NCI-H2227 (cell line): Measurements from ENCODE around the gene SYNE1.

Experiments
- DNase-seq: peaks from one replicate; lab custom pipeline; 2025; ENCODE audit not compliant: unreplicated experiment; lab: John Stamatoyannopoulos, UW

The SYNE1 gene

DNA sequence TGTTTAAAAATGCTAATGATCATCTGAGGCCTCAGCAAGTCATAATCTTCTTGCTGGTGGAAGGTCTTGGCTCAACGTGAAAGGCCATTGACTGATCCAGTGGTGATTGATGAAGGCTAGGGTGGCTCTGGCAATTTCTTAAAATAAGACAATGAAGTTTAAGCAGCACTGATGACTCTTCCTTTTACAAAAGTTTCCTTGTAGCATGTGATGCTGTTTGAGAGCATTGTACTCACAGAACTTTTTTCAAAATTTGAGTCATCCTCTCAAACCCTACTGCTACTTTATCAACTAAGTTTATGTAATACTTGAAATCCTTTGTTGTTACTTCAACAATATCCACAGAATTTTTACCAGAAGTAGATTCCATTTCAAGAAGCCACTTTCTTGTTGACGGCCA is 447.4 kb downstream of the SYNE1 start:
- no peak for DNase-seq

DNA sequence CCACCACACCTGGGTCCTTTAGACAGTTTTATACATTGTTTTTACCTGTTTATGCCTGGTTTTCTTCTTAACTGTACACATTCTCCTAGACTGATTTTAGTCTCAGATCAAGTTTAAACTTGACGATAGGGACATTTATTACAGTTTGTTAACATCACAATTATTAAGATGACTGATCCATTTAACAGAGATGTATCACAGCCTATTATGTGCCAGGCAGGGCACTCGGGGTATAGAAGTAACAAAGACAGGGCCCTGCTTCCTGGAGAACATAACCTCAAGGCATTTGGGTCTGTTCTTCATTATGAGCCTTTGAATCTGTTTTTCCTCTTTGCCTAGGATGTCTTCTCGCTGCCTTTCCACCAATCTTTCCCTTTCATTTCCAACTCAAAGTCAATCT is 449.2 kb downstream of the SYNE1 start:
- no peak for DNase-seq

DNA sequence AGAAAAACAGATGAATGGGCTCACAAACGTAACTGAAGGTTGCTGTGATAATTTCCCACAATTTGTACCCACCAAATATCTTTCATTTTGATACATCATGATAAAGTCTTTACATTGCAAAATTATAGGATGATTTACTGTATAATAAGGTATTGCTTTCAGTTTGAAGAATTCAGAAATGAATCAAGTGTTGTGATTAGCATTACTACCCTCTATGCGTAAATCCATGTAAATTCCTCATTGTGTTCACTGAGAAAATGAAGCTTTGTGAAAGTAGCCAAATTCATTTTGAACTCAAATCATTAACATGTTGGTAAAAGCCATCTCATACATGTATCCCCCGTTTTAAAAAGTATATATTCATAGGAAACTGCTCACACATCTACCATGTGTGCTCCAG is 450.3 kb downstream of the SYNE1 start:
- no peak for DNase-seq

DNA sequence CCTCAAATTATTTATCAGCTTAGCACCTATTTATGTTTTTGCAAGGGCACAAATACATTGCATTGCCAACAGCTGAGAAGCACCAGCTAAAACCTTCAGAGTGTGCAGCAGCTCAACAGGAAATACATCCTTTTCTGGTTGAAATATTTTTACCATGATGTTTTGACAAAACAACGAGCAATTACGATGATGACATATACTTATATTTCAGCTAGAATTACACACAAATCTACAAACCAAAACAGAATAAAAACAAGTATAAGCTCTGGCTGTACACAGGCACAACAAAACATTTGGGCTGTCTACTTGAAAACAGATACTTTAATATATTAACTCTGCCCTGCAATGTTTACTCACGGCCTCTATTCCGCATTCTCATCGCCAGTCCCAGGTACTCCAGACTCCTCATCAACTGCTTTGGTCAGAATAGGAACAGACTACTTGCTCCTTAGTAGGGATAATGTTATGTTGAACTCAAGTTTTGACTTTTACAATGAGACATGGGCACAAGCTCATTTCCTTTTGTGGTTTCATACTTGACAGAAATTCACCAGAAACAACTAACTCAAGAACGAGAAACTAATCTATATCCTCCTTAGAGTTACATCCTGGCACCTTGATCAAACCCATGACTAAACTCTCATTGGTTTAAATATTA is 452.1 kb downstream of the SYNE1 start:
- no peak for DNase-seq

DNA sequence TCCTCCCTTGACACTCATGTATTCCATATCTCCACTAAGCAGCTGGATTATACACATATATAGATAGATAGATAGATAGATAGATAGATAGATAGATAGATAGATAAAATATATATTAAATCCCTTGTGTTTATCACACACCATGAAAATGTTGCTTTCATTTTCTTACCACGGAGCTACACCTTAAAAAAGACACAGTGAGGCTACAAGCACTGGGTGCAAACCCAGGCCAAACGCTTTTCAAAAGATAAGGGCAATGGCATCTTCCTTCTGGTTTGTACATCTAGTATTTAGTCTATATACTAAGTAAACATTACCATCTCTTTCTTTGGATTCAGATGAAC is 452.6 kb downstream of the SYNE1 start:
- DNase-seq = no peak

DNA sequence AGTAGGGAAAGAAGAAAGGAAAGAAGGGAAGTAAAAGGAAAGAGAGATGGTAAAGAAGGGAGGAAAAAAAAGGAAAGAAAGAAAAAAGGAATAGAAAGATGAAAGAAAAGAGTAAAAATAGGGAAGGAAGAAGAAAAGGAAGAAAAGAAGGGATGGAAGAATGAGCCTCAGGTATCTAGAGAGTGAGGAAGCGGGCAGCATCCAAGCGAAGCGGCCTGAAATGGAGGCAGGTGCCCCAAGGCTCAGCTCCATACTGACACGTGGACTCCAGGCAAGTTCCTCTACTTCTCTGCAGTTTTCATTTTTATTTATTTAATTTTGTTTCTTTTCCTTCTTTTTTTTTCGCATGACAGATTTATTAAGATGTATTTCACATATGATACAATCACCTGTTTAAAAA is 456.6 kb downstream of the SYNE1 start:
- DNase-seq = no peak

DNA sequence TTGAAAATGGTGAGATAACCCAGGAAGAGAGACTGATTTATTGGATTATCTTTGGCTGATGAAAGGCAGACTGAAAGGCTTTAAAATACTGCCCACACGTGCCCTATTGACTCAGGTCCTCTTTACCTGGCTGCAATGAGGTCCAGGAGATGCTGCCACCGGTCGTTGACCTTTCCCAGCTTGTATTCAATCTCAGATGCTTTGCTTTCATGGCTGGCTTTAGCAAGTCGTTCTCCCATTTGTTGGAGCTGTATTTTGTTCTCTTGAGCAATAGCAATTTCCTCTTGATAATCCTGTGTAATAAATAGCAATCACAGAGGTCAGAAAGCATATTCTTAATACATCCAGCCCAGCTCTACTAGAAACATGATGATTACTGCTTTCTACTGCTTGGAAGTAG is 460.9 kb downstream of the SYNE1 start:
- no peak for DNase-seq

DNA sequence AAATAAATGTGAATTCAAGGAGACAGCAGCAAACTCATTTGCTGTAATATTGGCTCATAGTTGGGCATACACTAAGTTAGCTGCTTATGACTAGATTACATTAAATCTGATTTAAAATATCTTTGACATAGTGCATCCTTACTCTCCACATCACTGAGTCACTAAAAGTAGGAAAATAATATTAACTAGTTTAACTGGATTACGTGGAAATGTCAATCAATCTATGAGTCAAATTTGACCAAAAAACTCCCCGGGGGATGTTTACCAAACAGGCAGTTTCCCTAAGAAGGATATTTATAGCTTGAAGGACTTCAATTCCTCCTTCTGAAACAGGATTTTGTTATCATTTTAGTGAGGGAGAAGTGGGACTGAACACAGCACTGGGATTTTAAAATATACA is 463.2 kb downstream of the SYNE1 start:
- DNase-seq = no peak

DNA sequence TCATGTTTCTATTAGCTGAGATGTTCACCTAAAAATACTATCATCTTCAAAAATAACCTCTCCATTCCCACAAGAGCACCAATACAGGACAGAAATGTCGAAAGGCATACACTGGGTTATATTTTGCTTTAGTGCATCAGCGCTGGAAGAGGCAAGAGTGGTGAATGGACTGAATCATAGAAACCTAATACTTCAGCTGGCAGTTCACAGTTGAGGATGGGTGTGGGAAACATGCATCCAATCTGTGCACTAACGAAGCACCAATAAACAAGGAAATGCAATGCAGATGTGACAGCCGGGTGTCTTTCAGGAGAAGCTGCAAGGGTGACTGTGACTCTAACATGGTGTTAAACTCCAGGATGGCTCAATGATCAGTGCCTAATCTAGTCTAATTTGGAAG is 463.8 kb downstream of the SYNE1 start:
- DNase-seq = no peak

DNA sequence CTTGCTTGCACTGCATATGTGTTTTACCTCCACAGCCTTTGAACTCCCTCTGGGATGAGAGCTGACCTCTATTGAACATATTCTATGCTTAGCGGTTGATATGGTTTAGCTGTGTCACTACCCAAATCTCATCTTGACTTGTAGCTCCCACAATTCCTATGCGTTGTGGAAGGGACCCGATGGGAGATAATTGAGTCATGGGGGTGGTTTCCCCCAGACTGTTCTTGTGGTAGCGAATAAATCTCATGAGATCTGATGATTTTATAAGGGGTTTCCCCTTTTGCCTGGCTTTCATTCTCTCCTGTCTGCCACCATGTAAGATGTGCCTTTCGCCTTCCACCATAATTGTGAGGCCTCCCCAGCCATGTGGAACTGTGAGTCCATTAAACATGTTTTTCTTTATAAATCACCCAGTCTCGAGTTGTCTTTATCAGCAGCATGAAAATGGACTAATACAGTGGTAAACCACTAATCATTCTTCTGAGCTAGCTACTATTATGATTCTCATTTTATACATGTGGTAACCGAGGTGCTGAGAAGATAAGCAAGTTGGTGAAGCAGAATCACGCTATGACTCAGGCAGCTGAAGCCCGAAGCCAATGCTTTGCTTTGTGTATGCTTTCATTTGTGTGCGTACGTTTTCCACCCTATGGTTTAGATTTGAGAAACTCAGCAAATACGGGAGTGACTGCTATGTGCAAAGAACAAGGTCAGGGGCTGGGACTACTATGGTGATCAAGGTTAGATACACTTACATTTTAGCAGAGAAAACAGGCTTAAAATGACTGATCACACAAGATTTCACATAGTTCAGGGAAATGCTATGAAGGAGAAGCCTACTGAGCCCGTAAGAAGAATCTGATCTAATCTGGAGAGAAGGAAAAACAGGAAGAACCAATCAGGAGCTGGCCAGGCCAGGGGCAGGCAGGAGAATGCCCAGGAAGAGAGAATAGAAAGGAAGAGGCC is 466.2 kb downstream of the SYNE1 start:
- DNase-seq = no peak

DNA sequence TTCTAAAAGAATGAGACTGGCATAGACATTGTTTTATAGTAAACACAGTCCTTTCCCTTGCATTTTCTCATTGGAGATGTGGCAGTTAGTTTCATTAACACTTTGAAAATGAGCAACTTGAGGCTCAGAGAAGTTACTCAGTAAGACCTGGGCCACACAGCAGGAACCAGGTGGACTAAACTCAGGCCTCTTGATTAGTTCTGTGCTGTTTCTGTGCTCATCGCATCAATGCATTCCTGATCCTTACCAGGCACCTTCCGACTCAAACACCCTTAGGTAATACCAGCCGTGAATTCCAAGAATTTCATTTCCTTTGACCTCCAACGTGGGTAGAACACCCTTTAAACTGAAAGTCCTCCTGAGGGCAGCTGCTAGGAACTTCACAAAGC is 466.9 kb downstream of the SYNE1 start:
- no peak for DNase-seq

DNA sequence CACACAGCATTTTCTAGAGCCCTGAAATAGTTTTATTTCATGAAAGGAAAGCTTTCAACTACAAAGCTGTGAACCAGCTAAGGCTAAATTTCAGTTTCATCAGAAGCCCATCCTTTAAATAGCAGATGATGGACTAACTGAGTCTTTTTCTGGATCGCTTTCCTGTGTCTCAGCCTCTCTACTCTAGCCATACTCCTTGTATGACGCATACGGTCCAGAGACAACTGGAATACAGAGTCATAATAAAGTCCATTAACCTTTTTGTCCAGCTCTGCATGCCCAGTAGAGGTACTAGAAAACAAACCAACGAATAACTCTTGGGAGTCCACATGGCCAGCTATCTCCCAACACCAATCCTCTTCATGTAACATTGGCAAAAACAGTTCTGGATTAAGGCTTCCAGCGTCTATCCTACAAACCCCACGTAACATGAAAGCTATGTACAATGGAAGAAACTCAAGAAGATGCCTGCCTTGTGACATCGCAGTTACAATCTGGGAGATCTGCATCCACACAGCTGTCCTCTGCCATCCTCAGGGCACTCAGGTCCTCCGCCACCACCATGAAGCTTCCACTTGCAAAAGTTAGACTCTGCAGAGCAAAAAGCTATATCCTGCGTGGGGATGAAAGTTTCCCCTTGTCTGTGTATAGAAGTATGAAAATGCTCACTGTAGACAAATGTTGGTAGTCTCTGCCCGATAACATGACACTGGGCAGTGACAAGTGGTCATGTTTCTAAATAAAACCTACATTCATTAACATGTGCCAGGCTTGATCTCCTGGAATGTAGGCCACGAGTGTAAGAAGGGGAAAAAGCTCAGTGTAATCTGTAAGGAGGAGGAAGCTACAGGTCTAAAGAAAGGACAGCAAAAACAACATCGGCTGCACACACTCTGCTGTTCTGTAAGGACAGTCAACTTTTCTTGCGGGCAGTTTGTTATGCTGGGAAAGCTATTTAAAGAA is 469.2 kb downstream of the SYNE1 start:
- DNase-seq = no peak

DNA sequence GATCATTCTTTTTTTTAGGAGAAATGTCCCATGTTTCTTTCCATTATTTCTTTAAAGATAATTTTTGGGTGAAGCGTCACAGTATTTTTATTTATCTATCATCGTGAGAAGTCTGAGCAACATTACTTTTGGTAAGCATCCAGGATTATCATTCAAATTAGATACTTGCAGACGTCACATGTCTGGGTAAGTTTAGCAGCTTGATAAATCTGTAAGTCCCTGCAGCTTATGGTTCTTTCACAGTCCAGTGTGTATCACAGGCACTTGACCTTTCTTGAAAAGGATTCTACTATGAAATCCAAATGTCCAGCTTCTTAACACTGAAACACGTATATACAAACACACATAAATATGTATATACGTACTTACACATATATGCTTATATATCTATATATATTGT is 470.3 kb downstream of the SYNE1 start:
- DNase-seq = no peak

DNA sequence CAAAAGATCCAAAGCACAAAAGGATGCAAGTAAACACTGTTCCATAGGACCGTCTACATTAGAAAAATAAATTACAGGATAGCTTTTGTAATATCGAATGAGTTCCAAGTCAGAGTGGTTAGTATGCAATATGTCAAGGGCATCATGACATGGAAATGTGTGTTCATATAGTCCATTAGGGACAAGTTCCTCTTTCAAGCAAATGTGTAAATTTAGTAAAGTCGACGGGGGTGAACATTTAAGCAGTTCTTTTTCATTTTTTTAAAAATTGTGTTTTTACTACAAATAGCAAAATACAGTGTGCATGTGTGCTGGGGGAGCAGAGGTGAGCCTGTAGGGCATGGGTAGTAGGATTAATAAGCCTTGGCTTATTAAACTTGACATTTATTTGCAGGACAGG is 470.7 kb downstream of the SYNE1 start:
- no peak for DNase-seq

DNA sequence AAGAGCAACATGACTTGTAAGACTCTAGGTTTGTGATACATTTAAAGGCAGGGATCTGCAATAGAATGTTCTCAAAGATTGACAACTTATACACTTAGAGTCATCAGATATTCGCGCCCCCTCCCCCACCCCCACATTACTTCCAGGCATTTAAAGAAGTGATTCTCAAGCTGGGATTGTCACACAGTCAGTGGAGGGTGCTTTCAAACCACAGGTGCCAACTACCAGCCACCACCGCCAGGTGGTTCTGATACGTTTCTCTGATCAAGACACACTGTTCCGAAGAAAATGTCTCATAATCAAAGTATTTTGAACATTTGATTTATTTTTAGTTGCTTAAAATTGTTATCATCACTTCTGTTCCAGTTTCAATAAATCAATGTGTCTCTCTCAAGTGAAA is 472.2 kb downstream of the SYNE1 start:
- no peak for DNase-seq

DNA sequence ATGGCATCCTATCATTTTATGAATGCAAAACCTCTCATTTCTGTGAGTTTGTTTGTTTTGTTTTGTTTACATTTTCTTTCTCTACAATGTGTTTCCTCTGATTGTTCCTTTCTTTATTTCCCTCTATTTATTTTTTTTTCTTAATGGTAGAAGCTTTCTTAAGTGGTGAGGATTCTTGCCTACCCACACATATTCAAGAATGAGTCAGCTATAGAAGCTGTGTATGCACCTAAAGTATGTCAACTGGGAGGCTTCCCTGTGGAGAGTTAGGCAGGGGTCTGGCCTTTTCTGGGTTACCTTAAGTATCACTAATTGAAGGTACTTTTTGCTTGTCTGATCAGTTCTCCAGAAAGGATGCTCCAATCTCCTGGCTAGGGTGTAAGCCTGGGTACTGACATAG is 475.7 kb downstream of the SYNE1 start:
- no peak for DNase-seq

DNA sequence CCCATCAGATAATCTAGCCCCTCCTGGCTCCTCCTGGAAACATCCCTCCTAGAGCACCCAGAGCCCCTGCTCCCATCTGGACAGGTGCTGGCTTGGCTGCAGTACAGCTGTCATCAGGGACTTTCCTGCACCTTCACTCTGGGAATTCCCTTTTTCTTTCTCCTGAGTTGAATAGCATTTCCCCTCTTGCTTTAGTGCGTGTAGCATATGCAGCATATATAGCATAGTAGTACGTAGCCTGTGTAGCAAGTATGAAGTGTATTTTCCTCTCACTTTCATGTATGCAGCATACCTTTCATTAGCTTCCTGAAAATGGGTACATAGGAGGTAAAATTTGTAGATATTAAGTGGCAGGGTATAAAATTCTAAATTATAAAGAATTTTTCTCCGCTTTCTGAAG is 476.8 kb downstream of the SYNE1 start:
- no peak for DNase-seq

DNA sequence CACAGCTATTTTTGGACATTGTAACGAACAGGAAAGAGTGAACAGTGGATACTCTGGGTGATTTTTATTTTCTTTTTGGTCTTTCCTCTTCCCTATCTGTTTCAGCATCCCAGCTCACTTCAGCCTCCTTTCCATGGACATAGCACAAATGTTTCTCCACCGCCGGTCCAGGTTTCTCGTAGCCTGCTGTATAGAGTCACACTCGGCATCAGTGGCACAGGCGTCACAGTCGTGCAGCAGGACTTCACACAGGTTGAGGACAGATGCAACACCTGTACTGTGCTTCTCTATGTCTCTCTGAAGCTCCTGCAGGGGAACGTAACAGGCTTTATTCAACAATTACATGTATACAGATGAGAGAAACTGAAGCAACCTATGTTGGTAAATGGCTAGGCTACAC is 481.4 kb downstream of the SYNE1 start:
- DNase-seq = no peak

DNA sequence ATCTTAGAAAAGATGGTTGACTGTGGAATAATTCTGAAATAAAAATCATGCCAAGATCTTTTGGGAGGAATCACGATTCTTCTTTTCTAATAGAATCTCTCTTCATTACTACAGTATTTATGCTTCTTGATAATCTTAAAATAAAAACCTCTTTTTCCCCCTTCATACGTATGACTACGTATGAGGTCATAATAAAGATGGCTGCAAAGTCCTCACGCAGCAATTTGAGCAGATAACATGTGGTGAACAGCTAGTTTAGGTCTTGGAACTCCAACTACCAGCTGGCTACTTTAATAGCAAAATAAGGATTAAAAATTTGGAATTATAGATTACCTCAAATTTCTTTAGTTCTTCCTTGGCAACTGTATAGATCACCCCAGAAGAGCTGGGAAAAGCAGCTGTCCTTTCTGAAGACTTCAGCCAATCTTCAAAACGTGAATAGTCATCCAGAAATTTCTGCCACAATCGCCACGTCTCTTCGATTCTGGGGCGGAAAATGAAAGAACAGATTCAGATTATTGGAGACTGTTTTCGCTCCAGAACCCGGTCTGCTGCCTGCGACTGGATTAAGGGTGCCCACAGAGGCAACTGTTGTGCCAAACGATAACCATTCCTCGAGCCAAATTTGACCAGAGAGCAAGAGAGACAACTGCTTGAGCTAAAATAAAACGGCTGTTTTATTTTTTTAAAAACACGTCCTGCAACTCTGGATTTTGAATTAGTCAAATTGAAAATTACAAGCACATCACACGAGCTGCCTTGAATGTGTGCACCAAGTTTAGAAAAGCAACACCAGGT is 482.4 kb downstream of the SYNE1 start:
- no peak for DNase-seq

DNA sequence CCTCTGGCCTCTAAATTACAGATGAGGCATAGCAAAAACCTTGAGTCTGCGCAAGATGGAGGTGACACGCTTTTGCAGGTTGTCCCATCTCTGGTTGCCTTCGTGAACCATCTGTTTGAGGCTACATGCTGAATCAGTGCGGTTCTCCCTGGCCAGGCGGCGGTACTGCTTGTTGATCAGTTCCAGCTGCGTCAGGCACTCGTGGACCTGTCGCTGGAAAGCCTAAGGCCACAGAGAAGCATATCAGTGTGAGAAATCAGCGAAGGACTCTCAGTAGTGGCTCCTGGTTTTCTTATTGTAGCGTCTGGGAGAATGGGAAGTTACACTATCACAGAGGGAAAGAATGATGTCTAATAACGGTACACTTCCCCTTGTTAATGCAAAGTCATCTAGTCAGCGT is 485.2 kb downstream of the SYNE1 start:
- DNase-seq = no peak

DNA sequence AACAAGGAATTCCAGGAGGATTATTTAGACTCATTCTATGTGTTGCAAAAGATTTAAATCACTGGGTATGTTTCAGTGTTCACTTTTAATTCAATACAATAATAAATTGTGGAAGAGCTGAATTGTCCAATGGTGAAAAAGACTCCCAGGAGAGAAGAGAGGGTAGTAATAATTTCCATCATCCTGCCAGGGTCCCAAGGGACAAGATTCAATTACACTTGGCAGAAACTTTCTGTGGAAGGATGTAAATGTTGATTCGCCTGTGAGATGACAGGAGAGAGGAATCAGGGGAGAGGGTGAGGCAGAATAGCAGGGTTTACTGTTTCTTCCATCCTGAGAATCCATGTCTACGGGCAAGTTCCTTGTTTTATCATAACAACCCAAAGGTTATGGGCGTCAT is 487.0 kb downstream of the SYNE1 start:
- no peak for DNase-seq
